ENCODE measurements around the gene TNFRSF4.

TNFRSF4 gene

GRCh38 chr1:1182491-1183220, 31.3 kb downstream of the TNFRSF4 start:
- TF ChIP-seq CTCF (IDR thresholded peaks at IDR 0.05; ENCODE audit: borderline replicate concordance, control extremely low read depth, extremely low read depth, insufficient read depth, missing control alignments) = no peak
- in situ Hi-C loops (cut with MboI; ENCODE audit: low sequenced_read_pairs, unreplicated experiment) = no loop called here
- DNase-seq (ENCODE audit: low spot score) = no peak

- in situ Hi-C loops (cut with MboI; ENCODE audit: low sequenced_read_pairs, unreplicated experiment) = no loop called here
- no peak for TF ChIP-seq CTCF (IDR thresholded peaks at IDR 0.05; ENCODE audit: borderline replicate concordance, control extremely low read depth, extremely low read depth, insufficient read depth, missing control alignments)
- no peak for DNase-seq (ENCODE audit: low spot score)
Measured at GRCh38 chr1:1181938-1182410, 32.0 kb downstream of the TNFRSF4 start.

- DNase-seq (ENCODE audit: low spot score) = no peak
- TF ChIP-seq CTCF (IDR thresholded peaks at IDR 0.05; ENCODE audit: borderline replicate concordance, control extremely low read depth, extremely low read depth, insufficient read depth, missing control alignments) = no peak
- in situ Hi-C loops (cut with MboI; ENCODE audit: low sequenced_read_pairs, unreplicated experiment) = no loop called here
Measured at GRCh38 chr1:1181129-1181937, 32.6 kb downstream of the TNFRSF4 start.

GRCh38 chr1:1179983-1180861, 33.7 kb downstream of the TNFRSF4 start:
- DNase-seq (ENCODE audit: low spot score) = no peak
- TF ChIP-seq CTCF (IDR thresholded peaks at IDR 0.05; ENCODE audit: borderline replicate concordance, control extremely low read depth, extremely low read depth, insufficient read depth, missing control alignments) = no peak

GRCh38 chr1:1179346-1179982, 34.5 kb downstream of the TNFRSF4 start:
- DNase-seq (ENCODE audit: low spot score) = no peak
- in situ Hi-C loops (cut with MboI; ENCODE audit: low sequenced_read_pairs, unreplicated experiment) = no loop called here
- no peak for TF ChIP-seq CTCF (IDR thresholded peaks at IDR 0.05; ENCODE audit: borderline replicate concordance, control extremely low read depth, extremely low read depth, insufficient read depth, missing control alignments)

More at GRCh38 chr1:1179983-1180861, 33.7 kb downstream of the TNFRSF4 start:
- in situ Hi-C loops (cut with MboI; ENCODE audit: low sequenced_read_pairs, unreplicated experiment) = no loop called here

Data from GM13976 (cell line).